ENCODE results near the gene STRA8.

GRCh38 chr7:135238112-135238744, 4.6 kb downstream of the STRA8 start:
- TF ChIP-seq GATA2 (IDR thresholded peaks at IDR 0.05; ENCODE audit: low read depth, low read length) (no peak), GATA3 (IDR thresholded peaks at IDR 0.05; ENCODE audit: low read depth, low read length) (no peak)
